Activated CD8-positive, alpha-beta memory T cell treated with anti-CD3 and anti-CD28 coated beads for 24 hours (primary cell): ENCODE data around the gene LEPROT.

Experiments used
- DNase-seq: peaks from one replicate; pipeline ENCODE4 v3.0.0-alpha.2; 2020

LEPROT gene

GRCh38 chr1:65478379-65479026 lies 58.0 kb downstream of the LEPROT start:
- DNase-seq: no peak

- DNase-seq: no peak
Measured at GRCh38 chr1:65479554-65480204, 59.2 kb downstream of the LEPROT start.

- DNase-seq: no peak
Measured at GRCh38 chr1:65480684-65481405, 60.4 kb downstream of the LEPROT start.

GRCh38 chr1:65483993-65484754 lies 63.7 kb downstream of the LEPROT start:
- DNase-seq: no peak
